Measurements from ENCODE around the gene SHANK3.

SHANK3 gene

DNA sequence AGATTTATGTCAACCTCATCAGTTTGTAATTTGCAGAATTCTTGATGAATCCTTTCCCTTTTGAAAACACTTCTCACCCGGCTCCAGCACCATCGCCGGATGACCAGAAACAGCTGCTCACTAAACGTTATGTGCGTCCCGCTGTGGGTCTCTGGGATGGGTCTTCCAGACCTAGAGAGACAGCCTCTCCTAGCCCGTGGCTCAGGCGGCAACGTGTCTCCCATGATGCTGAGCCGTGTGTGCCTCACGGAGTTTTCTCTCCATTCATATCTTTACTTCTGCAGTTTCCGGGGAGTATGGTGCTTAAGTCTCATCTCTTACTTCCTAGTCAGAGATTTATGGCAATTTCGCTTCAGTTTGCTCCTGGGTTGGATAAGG is 40.4 kb downstream of the SHANK3 start:
- H3K4me3 ChIP-seq (ENCODE audit: low read depth, low read length): no peak overlapping the region
- H2AK5ac ChIP-seq (ENCODE audit: low read length): no peak overlapping the region
- H3K18ac ChIP-seq (ENCODE audit: low read length): no peak overlapping the region
- peaks cover 15% of the 10 kb centered on the region for H3K9me3 ChIP-seq (ENCODE audit: insufficient read depth, low read depth, low read length)
- no peaks in the 10 kb centered on the region for H3K79me1 ChIP-seq (ENCODE audit: low read length)
- no CpG with 5 or more reads among the region's 13 CpGs for WGBS (ENCODE audit: extremely low coverage, insufficient coverage, insufficient read length)
- H2BK5ac ChIP-seq (ENCODE audit: low read depth, low read length, poor library complexity): no peak overlapping the region
- no peaks in the 10 kb centered on the region for H3K27me3 ChIP-seq (ENCODE audit: insufficient read depth, low read length)
- no peak overlapping the region for H4K91ac ChIP-seq (ENCODE audit: low read depth, low read length)
- H2BK120ac ChIP-seq (ENCODE audit: insufficient read depth, low read length, poor library complexity): no peak overlapping the region
- H4K12ac ChIP-seq (ENCODE audit: low read depth, low read length): no peak overlapping the region
- no peak overlapping the region for H3K23ac ChIP-seq (ENCODE audit: low read length)
- no peak overlapping the region for H2AFZ ChIP-seq (ENCODE audit: insufficient read depth, low read length, poor library complexity)
- no peaks in the 10 kb centered on the region for H3K36me3 ChIP-seq (ENCODE audit: control insufficient read depth in 1 of 2, insufficient read depth in 2 of 2, low read length in 2 of 2)
- peaks cover 2% of the 10 kb centered on the region in 2 experiments for H3K4me1 ChIP-seq (ENCODE audit: control insufficient read depth in 1 of 2, insufficient read depth in 2 of 2, low read length in 2 of 2)
- no peak overlapping the region for H3K14ac ChIP-seq (ENCODE audit: low read length)
- no peak overlapping the region for H3K27ac ChIP-seq (ENCODE audit: low read depth, low read length)
- no peak overlapping the region for H4K8ac ChIP-seq (ENCODE audit: low read depth, low read length)
- H3K9ac ChIP-seq (ENCODE audit: low read length): no peak overlapping the region
- DNase-seq: no peak
- no peak overlapping the region for H3K4ac ChIP-seq (ENCODE audit: low read depth, low read length)
- no peak overlapping the region for H2BK12ac ChIP-seq (ENCODE audit: low read length)
- no peak overlapping the region for H3K4me2 ChIP-seq (ENCODE audit: low read length)
- H3K79me2 ChIP-seq (ENCODE audit: control insufficient read depth, insufficient read depth, low read length, poor library complexity): no peaks in the 10 kb centered on the region

DNA sequence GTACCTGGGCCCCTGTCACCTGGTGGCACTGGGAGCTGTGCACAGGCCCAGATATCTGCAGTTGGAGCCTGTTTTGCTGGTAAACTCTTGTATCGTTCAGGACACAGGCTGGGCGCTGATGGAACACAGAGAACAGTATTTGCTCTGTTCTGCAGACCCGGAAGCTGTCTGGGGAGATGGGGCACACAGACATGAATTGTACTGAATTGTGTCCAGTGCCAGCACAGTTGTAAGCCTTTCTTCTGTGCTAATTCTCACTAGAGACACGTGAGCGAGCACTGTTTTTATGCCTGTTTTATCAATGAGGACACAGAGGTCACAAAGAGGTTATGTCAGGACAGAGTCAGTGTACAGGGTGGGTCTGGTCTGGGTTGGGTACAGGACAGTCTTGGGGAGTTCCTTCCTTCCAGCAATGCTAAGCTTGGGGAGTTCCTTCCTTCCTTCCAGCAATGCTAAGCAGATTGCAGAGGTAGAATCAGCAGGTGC is 41.0 kb downstream of the SHANK3 start:
- H3K18ac ChIP-seq (ENCODE audit: low read length): no peak overlapping the region
- no peak overlapping the region for H2AK5ac ChIP-seq (ENCODE audit: low read length)
- no peak overlapping the region for H3K9ac ChIP-seq (ENCODE audit: low read length)
- H4K12ac ChIP-seq (ENCODE audit: low read depth, low read length): no peak overlapping the region
- H2BK12ac ChIP-seq (ENCODE audit: low read length): no peak overlapping the region
- no peak overlapping the region for H2BK5ac ChIP-seq (ENCODE audit: low read depth, low read length, poor library complexity)
- H3K4ac ChIP-seq (ENCODE audit: low read depth, low read length): no peak overlapping the region
- no peaks in the 10 kb centered on the region for H3K79me2 ChIP-seq (ENCODE audit: control insufficient read depth, insufficient read depth, low read length, poor library complexity)
- peaks cover 15% of the 10 kb centered on the region for H3K9me3 ChIP-seq (ENCODE audit: insufficient read depth, low read depth, low read length)
- DNase-seq: no peak
- no peaks in the 10 kb centered on the region for H3K27me3 ChIP-seq (ENCODE audit: insufficient read depth, low read length)
- no peak overlapping the region for H2AFZ ChIP-seq (ENCODE audit: insufficient read depth, low read length, poor library complexity)
- H4K8ac ChIP-seq (ENCODE audit: low read depth, low read length): no peak overlapping the region
- WGBS (ENCODE audit: extremely low coverage, insufficient coverage, insufficient read length): no CpG with 5 or more reads among the region's 5 CpGs
- H4K91ac ChIP-seq (ENCODE audit: low read depth, low read length): no peak overlapping the region
- no peak overlapping the region for H2BK120ac ChIP-seq (ENCODE audit: insufficient read depth, low read length, poor library complexity)
- no peak overlapping the region for H3K27ac ChIP-seq (ENCODE audit: low read depth, low read length)
- H3K23ac ChIP-seq (ENCODE audit: low read length): no peak overlapping the region
- H3K79me1 ChIP-seq (ENCODE audit: low read length): no peaks in the 10 kb centered on the region
- H3K36me3 ChIP-seq (ENCODE audit: control insufficient read depth in 1 of 2, insufficient read depth in 2 of 2, low read length in 2 of 2): no peaks in the 10 kb centered on the region
- peaks cover 2% of the 10 kb centered on the region in 2 experiments for H3K4me1 ChIP-seq (ENCODE audit: control insufficient read depth in 1 of 2, insufficient read depth in 2 of 2, low read length in 2 of 2)
- H3K14ac ChIP-seq (ENCODE audit: low read length): no peak overlapping the region
- H3K4me2 ChIP-seq (ENCODE audit: low read length): no peak overlapping the region
- no peak overlapping the region for H3K4me3 ChIP-seq (ENCODE audit: low read depth, low read length)

DNA sequence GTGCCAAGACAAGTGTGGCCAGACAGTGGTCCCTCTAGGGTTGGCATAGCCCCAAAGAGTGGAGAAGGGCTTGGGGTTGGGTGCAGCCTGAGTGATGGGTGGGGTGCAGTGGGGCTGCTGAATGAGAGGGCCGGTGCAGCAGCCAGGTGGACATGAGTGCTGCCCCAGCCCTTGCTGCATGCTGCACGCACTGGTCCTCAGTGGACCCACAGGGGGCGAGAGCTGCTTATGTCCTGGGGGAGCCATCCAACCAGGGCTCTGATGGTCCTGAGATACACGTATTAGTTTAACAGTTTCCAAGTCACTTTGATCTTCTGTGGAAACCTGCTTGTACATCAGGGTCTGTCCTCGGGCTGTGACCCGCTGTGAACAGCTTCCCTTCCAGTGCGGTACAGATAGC is 41.5 kb downstream of the SHANK3 start:
- Histone ChIP-seq H3K4ac (ENCODE audit: low read depth, low read length) (no peak overlapping the region), H3K79me2 (ENCODE audit: control insufficient read depth, insufficient read depth, low read length, poor library complexity) (no peaks in the 10 kb centered on the region), H3K27ac (ENCODE audit: low read depth, low read length) (no peak overlapping the region), H3K36me3 (ENCODE audit: control insufficient read depth in 1 of 2, insufficient read depth in 2 of 2, low read length in 2 of 2) (no peaks in the 10 kb centered on the region), H3K4me3 (ENCODE audit: low read depth, low read length) (no peak overlapping the region), H2BK5ac (ENCODE audit: low read depth, low read length, poor library complexity) (no peak overlapping the region), H3K14ac (ENCODE audit: low read length) (no peak overlapping the region), H3K9ac (ENCODE audit: low read length) (no peak overlapping the region), H3K9me3 (ENCODE audit: insufficient read depth, low read depth, low read length) (peaks cover 15% of the 10 kb centered on the region), H3K4me1 (ENCODE audit: control insufficient read depth in 1 of 2, insufficient read depth in 2 of 2, low read length in 2 of 2) (peaks cover 2% of the 10 kb centered on the region in 2 experiments), H3K23ac (ENCODE audit: low read length) (no peak overlapping the region), H4K12ac (ENCODE audit: low read depth, low read length) (no peak overlapping the region), H2BK120ac (ENCODE audit: insufficient read depth, low read length, poor library complexity) (no peak overlapping the region), H2BK12ac (ENCODE audit: low read length) (no peak overlapping the region), H3K4me2 (ENCODE audit: low read length) (no peak overlapping the region), H2AK5ac (ENCODE audit: low read length) (no peak overlapping the region), H4K91ac (ENCODE audit: low read depth, low read length) (no peak overlapping the region), H3K79me1 (ENCODE audit: low read length) (no peaks in the 10 kb centered on the region), H2AFZ (ENCODE audit: insufficient read depth, low read length, poor library complexity) (no peak overlapping the region), H4K8ac (ENCODE audit: low read depth, low read length) (no peak overlapping the region), H3K18ac (ENCODE audit: low read length) (no peak overlapping the region), H3K27me3 (ENCODE audit: insufficient read depth, low read length) (peaks cover 4% of the 10 kb centered on the region)
- WGBS (ENCODE audit: extremely low coverage, insufficient coverage, insufficient read length): no CpG with 5 or more reads among the region's 7 CpGs
- no peak for DNase-seq

DNA sequence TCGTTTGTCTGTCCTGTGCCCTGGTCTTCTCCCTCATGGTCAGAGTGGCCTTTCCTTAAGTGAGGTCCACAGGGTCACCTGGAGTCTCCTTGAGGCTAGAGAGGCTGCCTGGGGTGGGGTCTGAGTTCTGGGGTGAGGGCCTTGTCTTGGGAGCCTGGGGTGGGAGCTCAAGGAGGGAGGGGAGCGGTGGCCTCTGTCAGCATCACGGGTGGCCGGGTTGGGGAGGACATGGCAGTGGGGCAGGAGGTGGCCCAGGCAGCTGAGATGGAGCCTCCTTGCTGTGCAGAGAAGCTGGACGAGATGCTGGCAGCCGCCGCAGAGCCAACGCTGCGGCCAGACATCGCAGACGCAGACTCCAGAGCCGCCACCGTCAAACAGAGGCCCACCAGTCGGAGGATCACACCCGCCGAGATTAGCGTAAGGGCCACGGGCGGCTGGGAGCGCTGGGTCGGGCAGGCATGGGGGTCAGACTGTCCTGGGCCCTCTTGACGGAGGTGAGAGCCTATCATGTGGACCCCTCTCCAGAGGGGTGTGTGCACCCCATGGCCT is 42.1 kb downstream of the SHANK3 start:
- DNase-seq: no peak
- Histone ChIP-seq H4K8ac (ENCODE audit: low read depth, low read length) (no peak overlapping the region), H3K4me3 (ENCODE audit: low read depth, low read length) (no peak overlapping the region), H2AFZ (ENCODE audit: insufficient read depth, low read length, poor library complexity) (no peak overlapping the region), H3K4me2 (ENCODE audit: low read length) (no peak overlapping the region), H4K91ac (ENCODE audit: low read depth, low read length) (no peak overlapping the region), H3K79me1 (ENCODE audit: low read length) (no peaks in the 10 kb centered on the region), H2AK5ac (ENCODE audit: low read length) (no peak overlapping the region), H3K14ac (ENCODE audit: low read length) (no peak overlapping the region), H3K27me3 (ENCODE audit: insufficient read depth, low read length) (peaks cover 10% of the 10 kb centered on the region), H3K36me3 (ENCODE audit: control insufficient read depth in 1 of 2, insufficient read depth in 2 of 2, low read length in 2 of 2) (no peaks in the 10 kb centered on the region), H3K79me2 (ENCODE audit: control insufficient read depth, insufficient read depth, low read length, poor library complexity) (no peaks in the 10 kb centered on the region), H3K27ac (ENCODE audit: low read depth, low read length) (no peak overlapping the region), H2BK12ac (ENCODE audit: low read length) (no peak overlapping the region), H3K18ac (ENCODE audit: low read length) (no peak overlapping the region), H3K9me3 (ENCODE audit: insufficient read depth, low read depth, low read length) (peaks cover 15% of the 10 kb centered on the region), H3K23ac (ENCODE audit: low read length) (no peak overlapping the region), H4K12ac (ENCODE audit: low read depth, low read length) (no peak overlapping the region), H3K4ac (ENCODE audit: low read depth, low read length) (no peak overlapping the region), H3K9ac (ENCODE audit: low read length) (no peak overlapping the region), H2BK120ac (ENCODE audit: insufficient read depth, low read length, poor library complexity) (no peak overlapping the region), H3K4me1 (ENCODE audit: control insufficient read depth in 1 of 2, insufficient read depth in 2 of 2, low read length in 2 of 2) (peaks cover 2% of the 10 kb centered on the region in 2 experiments), H2BK5ac (ENCODE audit: low read depth, low read length, poor library complexity) (no peak overlapping the region)
- WGBS (ENCODE audit: extremely low coverage, insufficient coverage, insufficient read length): no CpG with 5 or more reads among the region's 22 CpGs
